Uterus (tissue), 2 donors: ENCODE results near the gene RNASEH1.

Source experiments
- CTCF ChIP-seq, 4 experiments: fragments of 200-600 bp in 2 of 4; fragments of 450-650 bp in 2 of 4; sonication (generic) in 2 of 4; IDR thresholded peaks; one replicate each; pipeline ENCODE4 v1.5.1; 2016 to 2019; ENCODE audit warnings: antibody characterized with exemption in 4 of 4, mild to moderate bottlenecking in 2 of 4, moderate library complexity in 1 of 4
- POLR2A ChIP-seq, 2 donors: fragments of 450-650 bp; IDR thresholded peaks; one replicate each; pipeline ENCODE4 v1.6.1; 2016; ENCODE audit warnings: antibody characterized with exemption in 2 of 2, mild to moderate bottlenecking in 1 of 2, moderate library complexity in 1 of 2

GRCh38 chr2:3542107-3542506 is 16.0 kb downstream of the RNASEH1 start:
- TF ChIP-seq CTCF (IDR thresholded peaks at IDR 0.05): no peak
- TF ChIP-seq POLR2A (IDR thresholded peaks at IDR 0.05): no peak
